Measurements from ENCODE around the gene MYLIP. TPM values are rescaled to one million over a fixed set of nuclear protein-coding genes. Genes with fewer than 3 reads are reported as not detected.

The MYLIP gene
- total RNA-seq, 1 donor from 2014 or later: 16.6 TPM

GRCh38 chr6:16090920-16091319 lies 38.0 kb upstream of the MYLIP start:
- no peak overlapping the region for H3K4me3 Mint-ChIP-seq (ENCODE audit: unreplicated experiment)
- no peaks in the 10 kb centered on the region for H3K36me3 Mint-ChIP-seq (ENCODE audit: low read depth)
- no peak for DNase-seq (ENCODE audit: low spot score)
- TF ChIP-seq CTCF (IDR thresholded peaks at IDR 0.05): no peak
- peaks cover 8% of the 10 kb centered on the region for H3K4me1 Mint-ChIP-seq (ENCODE audit: low read depth)
- H3K27ac Mint-ChIP-seq (ENCODE audit: unreplicated experiment): no peak overlapping the region
- H3K27me3 Mint-ChIP-seq (ENCODE audit: low read depth): no peaks in the 10 kb centered on the region
- H3K9me3 Mint-ChIP-seq (ENCODE audit: low read depth): no peaks in the 10 kb centered on the region

GRCh38 chr6:16092140-16092539 lies 36.7 kb upstream of the MYLIP start:
- Mint-ChIP-seq H3K27me3 (ENCODE audit: low read depth) (no peaks in the 10 kb centered on the region), H3K4me1 (ENCODE audit: low read depth) (peaks cover 8% of the 10 kb centered on the region), H3K4me3 (ENCODE audit: unreplicated experiment) (no peak overlapping the region), H3K9me3 (ENCODE audit: low read depth) (no peaks in the 10 kb centered on the region), H3K36me3 (ENCODE audit: low read depth) (no peaks in the 10 kb centered on the region), H3K27ac (ENCODE audit: unreplicated experiment) (no peak overlapping the region)
- no peak for TF ChIP-seq CTCF (IDR thresholded peaks at IDR 0.05)
- no peak for DNase-seq (ENCODE audit: low spot score)

GRCh38 chr6:16092990-16093389 lies 35.9 kb upstream of the MYLIP start:
- TF ChIP-seq CTCF (IDR thresholded peaks at IDR 0.05): no peak
- Mint-ChIP-seq H3K4me1 (ENCODE audit: low read depth) (peaks cover 8% of the 10 kb centered on the region), H3K27me3 (ENCODE audit: low read depth) (no peaks in the 10 kb centered on the region)

GRCh38 chr6:16095180-16095579 lies 33.7 kb upstream of the MYLIP start:
- Mint-ChIP-seq H3K27ac (ENCODE audit: unreplicated experiment) (no peak overlapping the region), H3K4me3 (ENCODE audit: unreplicated experiment) (no peak overlapping the region), H3K4me1 (ENCODE audit: low read depth) (no peaks in the 10 kb centered on the region), H3K27me3 (ENCODE audit: low read depth) (no peaks in the 10 kb centered on the region), H3K36me3 (ENCODE audit: low read depth) (no peaks in the 10 kb centered on the region), H3K9me3 (ENCODE audit: low read depth) (no peaks in the 10 kb centered on the region)
- TF ChIP-seq CTCF (IDR thresholded peaks at IDR 0.05): no peak
- DNase-seq (ENCODE audit: low spot score): no peak

More at GRCh38 chr6:16092990-16093389, 35.9 kb upstream of the MYLIP start:
- DNase-seq (ENCODE audit: low spot score): no peak
- H3K27ac Mint-ChIP-seq (ENCODE audit: unreplicated experiment): no peak overlapping the region
- no peaks in the 10 kb centered on the region for H3K36me3 Mint-ChIP-seq (ENCODE audit: low read depth)
- no peaks in the 10 kb centered on the region for H3K9me3 Mint-ChIP-seq (ENCODE audit: low read depth)
- H3K4me3 Mint-ChIP-seq (ENCODE audit: unreplicated experiment): no peak overlapping the region

GRCh38 chr6:16097382-16098171 lies 31.3 kb upstream of the MYLIP start:
- Mint-ChIP-seq H3K4me3 (ENCODE audit: unreplicated experiment) (no peak overlapping the region), H3K27me3 (ENCODE audit: low read depth) (no peaks in the 10 kb centered on the region), H3K9me3 (ENCODE audit: low read depth) (no peaks in the 10 kb centered on the region), H3K27ac (ENCODE audit: unreplicated experiment) (no peak overlapping the region), H3K36me3 (ENCODE audit: low read depth) (no peaks in the 10 kb centered on the region), H3K4me1 (ENCODE audit: low read depth) (no peaks in the 10 kb centered on the region)
- DNase-seq (ENCODE audit: low spot score): no peak
- TF ChIP-seq CTCF (IDR thresholded peaks at IDR 0.05): no peak

All from chondrocyte (in vitro differentiated cells).